Endothelial cell (in vitro differentiated cells): ENCODE data around the gene PPARD. TPM values are rescaled to one million over a fixed set of nuclear protein-coding genes. Genes with fewer than 3 reads are reported as not detected.
A peak's percentile ranks its signal among the peaks of the same experiment; 100 is the strongest.

Source experiments
- DNase-seq: peaks from one replicate; pipeline ENCODE4 v3.0.0; 2021; ENCODE audit warnings: low spot score
- H3K27ac Mint-ChIP-seq: one replicate; pipeline ENCODE4 v1.8.0; 2021; ENCODE audit warnings: mixed read lengths, inconsistent platforms; ENCODE audit not compliant: unreplicated experiment
- H3K27me3 Mint-ChIP-seq: one replicate; pipeline ENCODE4 v1.8.0; 2021; ENCODE audit warnings: mild to moderate bottlenecking, moderate library complexity, mixed read lengths, inconsistent platforms; ENCODE audit not compliant: unreplicated experiment
- H3K36me3 Mint-ChIP-seq: one replicate; pipeline ENCODE4 v1.8.0; 2021; ENCODE audit warnings: mild to moderate bottlenecking, low read depth, mixed read lengths, inconsistent platforms; ENCODE audit not compliant: unreplicated experiment
- H3K4me1 Mint-ChIP-seq: one replicate; pipeline ENCODE4 v1.8.0; 2021; ENCODE audit warnings: mild to moderate bottlenecking, mixed read lengths, inconsistent platforms; ENCODE audit not compliant: unreplicated experiment
- H3K4me3 Mint-ChIP-seq: one replicate; pipeline ENCODE4 v1.8.0; 2021; ENCODE audit warnings: mild to moderate bottlenecking, mixed read lengths, inconsistent platforms; ENCODE audit not compliant: unreplicated experiment
- H3K9me3 Mint-ChIP-seq: one replicate; pipeline ENCODE4 v1.8.0; 2021; ENCODE audit warnings: mixed read lengths, inconsistent platforms; ENCODE audit not compliant: unreplicated experiment
- total RNA-seq: library from RNA; stranded (reverse); fragmentation: NEBNext Ultra II Directional; extraction: Animal tissue kit (Norgen Biotek cat#: 25700); gene quantifications from one replicate; pipeline ENCODE4 v1.2.1, GENCODE V29; 2021; ENCODE audit not compliant: unreplicated experiment
- TF ChIP-seq, protein P1 (sequence below): fragments of 200-600 bp; sonication (generic); IDR thresholded peaks from one replicate; pipeline ENCODE4 v1.5.0; 2021; ENCODE audit warnings: antibody characterized with exemption; ENCODE audit not compliant: unreplicated experiment

The PPARD gene
- total RNA-seq, 1 donor from 2014 or later = 38.7 TPM

- peaks cover 5% of the 10 kb centered on the region for H3K36me3 Mint-ChIP-seq
These were observed 29.6 kb upstream of the PPARD start for GRCh38 chr6:35312807-35313206.

GRCh38 chr6:35317483-35318195, 24.7 kb upstream of the PPARD start:
- Mint-ChIP-seq H3K27me3 (no peaks in the 10 kb centered on the region), H3K27ac (no peak overlapping the region)

More at GRCh38 chr6:35312807-35313206, 29.6 kb upstream of the PPARD start:
- H3K27me3 Mint-ChIP-seq = no peaks in the 10 kb centered on the region
- TF ChIP-seq, protein P1, sequence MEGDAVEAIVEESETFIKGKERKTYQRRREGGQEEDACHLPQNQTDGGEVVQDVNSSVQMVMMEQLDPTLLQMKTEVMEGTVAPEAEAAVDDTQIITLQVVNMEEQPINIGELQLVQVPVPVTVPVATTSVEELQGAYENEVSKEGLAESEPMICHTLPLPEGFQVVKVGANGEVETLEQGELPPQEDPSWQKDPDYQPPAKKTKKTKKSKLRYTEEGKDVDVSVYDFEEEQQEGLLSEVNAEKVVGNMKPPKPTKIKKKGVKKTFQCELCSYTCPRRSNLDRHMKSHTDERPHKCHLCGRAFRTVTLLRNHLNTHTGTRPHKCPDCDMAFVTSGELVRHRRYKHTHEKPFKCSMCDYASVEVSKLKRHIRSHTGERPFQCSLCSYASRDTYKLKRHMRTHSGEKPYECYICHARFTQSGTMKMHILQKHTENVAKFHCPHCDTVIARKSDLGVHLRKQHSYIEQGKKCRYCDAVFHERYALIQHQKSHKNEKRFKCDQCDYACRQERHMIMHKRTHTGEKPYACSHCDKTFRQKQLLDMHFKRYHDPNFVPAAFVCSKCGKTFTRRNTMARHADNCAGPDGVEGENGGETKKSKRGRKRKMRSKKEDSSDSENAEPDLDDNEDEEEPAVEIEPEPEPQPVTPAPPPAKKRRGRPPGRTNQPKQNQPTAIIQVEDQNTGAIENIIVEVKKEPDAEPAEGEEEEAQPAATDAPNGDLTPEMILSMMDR = no peak
- H3K27ac Mint-ChIP-seq = no peak overlapping the region
- H3K4me1 Mint-ChIP-seq = peaks cover 42% of the 10 kb centered on the region
- no peaks in the 10 kb centered on the region for H3K9me3 Mint-ChIP-seq
- no peak for DNase-seq
- H3K4me3 Mint-ChIP-seq = no peak overlapping the region

GRCh38 chr6:35318196-35319171, 23.9 kb upstream of the PPARD start:
- H3K27me3 Mint-ChIP-seq = no peaks in the 10 kb centered on the region
- peaks cover 32% of the 10 kb centered on the region for H3K36me3 Mint-ChIP-seq
- H3K27ac Mint-ChIP-seq = no peak overlapping the region
- no peaks in the 10 kb centered on the region for H3K9me3 Mint-ChIP-seq
- peak overlapping the region; percentile 91 for H3K4me3 Mint-ChIP-seq
- peak; percentile 90 for DNase-seq
- TF ChIP-seq, protein P1 = no peak
- H3K4me1 Mint-ChIP-seq = peaks cover 12% of the 10 kb centered on the region

More at GRCh38 chr6:35317483-35318195, 24.7 kb upstream of the PPARD start:
- no peaks in the 10 kb centered on the region for H3K9me3 Mint-ChIP-seq
- H3K36me3 Mint-ChIP-seq = peaks cover 30% of the 10 kb centered on the region
- H3K4me3 Mint-ChIP-seq = peak overlapping the region; percentile 87
- TF ChIP-seq, protein P1 = no peak
- no peak for DNase-seq
- H3K4me1 Mint-ChIP-seq = peaks cover 18% of the 10 kb centered on the region

DNA sequence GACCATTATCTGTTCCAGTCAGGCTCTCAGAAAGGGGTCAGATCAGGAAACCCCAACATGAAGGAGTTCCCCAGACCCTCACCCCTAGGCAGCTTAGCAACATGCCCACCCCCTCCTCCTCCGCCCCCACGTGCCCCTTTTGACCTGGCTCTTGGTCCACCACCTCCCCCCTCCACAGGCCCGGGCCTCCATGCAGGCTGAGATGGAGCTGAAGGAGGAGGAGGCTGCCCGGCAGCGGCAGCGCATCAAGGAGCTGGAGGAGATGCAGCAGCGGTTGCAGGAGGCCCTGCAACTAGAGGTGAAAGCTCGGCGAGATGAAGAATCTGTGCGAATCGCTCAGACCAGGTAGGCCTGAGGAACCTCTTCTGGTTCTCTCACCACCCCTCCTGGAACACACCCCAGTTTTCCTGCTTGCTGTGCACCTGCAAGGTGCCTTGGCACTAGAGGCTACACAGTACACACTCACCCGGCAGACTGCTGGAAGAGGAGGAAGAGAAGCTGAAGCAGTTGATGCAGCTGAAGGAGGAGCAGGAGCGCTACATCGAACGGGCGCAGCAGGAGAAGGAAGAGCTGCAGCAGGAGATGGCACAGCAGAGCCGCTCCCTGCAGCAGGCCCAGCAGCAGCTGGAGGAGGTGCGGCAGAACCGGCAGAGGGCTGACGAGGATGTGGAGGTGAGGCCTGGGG, 22.9 kb upstream of the PPARD start:
- H3K36me3 Mint-ChIP-seq = peaks cover 32% of the 10 kb centered on the region
- TF ChIP-seq, protein P1 = no peak
- peak overlapping the region; percentile 69 for H3K4me3 Mint-ChIP-seq
- DNase-seq = no peak
- peaks cover 11% of the 10 kb centered on the region for H3K4me1 Mint-ChIP-seq
- no peaks in the 10 kb centered on the region for H3K27me3 Mint-ChIP-seq
- H3K9me3 Mint-ChIP-seq = no peaks in the 10 kb centered on the region
- H3K27ac Mint-ChIP-seq = no peak overlapping the region
